K562 (cell line): ENCODE measurements around the gene RGL2. TPM values are rescaled to one million over a fixed set of nuclear protein-coding genes. Genes with fewer than 3 reads are reported as not detected.
A peak's percentile ranks its signal among the peaks of the same experiment; 100 is the strongest.

ENCODE experiments used
- DACH1 ChIP-seq: fragments of 450-650 bp; IDR thresholded peaks from 2 replicates; pipeline ENCODE4 v1.6.1; 2018; ENCODE audit not compliant: partially characterized antibody
- DIDO1 ChIP-seq: fragments of 450-650 bp; IDR thresholded peaks from 2 replicates; pipeline ENCODE4 v1.6.1; 2016; ENCODE audit warnings: low read depth, missing biosample characterization, missing genetic modification characterization
- ERF ChIP-seq: fragments of 450-650 bp; formaldehyde crosslinking; IDR thresholded peaks from 2 replicates; pipeline ENCODE4 v1.4.0; 2020; ENCODE audit warnings: mild to moderate bottlenecking, mixed read lengths
- HMG20B ChIP-seq: fragments of 250-450 bp; sonication (Bioruptor Pico); IDR thresholded peaks from 2 replicates; pipeline ENCODE4 v1.5.0; 2021; ENCODE audit warnings: mild to moderate bottlenecking
- LCOR ChIP-seq: sonication (generic); formaldehyde crosslinking; IDR thresholded peaks from 2 replicates; pipeline ENCODE4 v1.8.0; 2022; ENCODE audit warnings: mild to moderate bottlenecking, missing genetic modification reagents
- MTA2 ChIP-seq: fragments of 450-650 bp; IDR thresholded peaks from 2 replicates; pipeline ENCODE4 v1.6.1; 2016; ENCODE audit warnings: low read depth
- NR1H2 ChIP-seq: sonication (generic); formaldehyde crosslinking; IDR thresholded peaks from 2 replicates; pipeline ENCODE4 v1.4.0; 2020; ENCODE audit warnings: mild to moderate bottlenecking, missing genetic modification reagents
- POU5F1 ChIP-seq: fragments of 150-350 bp; IDR thresholded peaks from 2 replicates; pipeline ENCODE4 v1.6.1; 2014; ENCODE audit warnings: borderline replicate concordance, low read length, low read depth, mild to moderate bottlenecking; ENCODE audit not compliant: partially characterized antibody
- PRPF4 ChIP-seq: fragments of 200-400 bp; formaldehyde crosslinking; IDR thresholded peaks from one replicate; pipeline ENCODE4 v1.6.1; 2017; ENCODE audit warnings: low read length, low read depth, mild to moderate bottlenecking; ENCODE audit not compliant: insufficient read depth, poor library complexity, severe bottlenecking
- RFX5 ChIP-seq: IDR thresholded peaks from 2 replicates; pipeline ENCODE4 v1.6.1; 2011; ENCODE audit warnings: low read depth, mild to moderate bottlenecking, improper control_type of control experiment, low read length
- SIRT6 ChIP-seq: IDR thresholded peaks from one replicate; pipeline ENCODE4 v1.6.1; 2012; ENCODE audit warnings: low read depth, mild to moderate bottlenecking, control low read depth, inconsistent platforms, low read length, moderate library complexity
- SMAD2 ChIP-seq: fragments of 150-350 bp; IDR thresholded peaks from 2 replicates; pipeline ENCODE4 v1.6.1; 2014; ENCODE audit warnings: low read depth, mild to moderate bottlenecking, low read length
- SMARCA4 ChIP-seq: fragments of 450-650 bp; IDR thresholded peaks from 2 replicates; pipeline ENCODE4 v1.6.1; 2016
- SRF ChIP-seq, 2 experiments: fragments of 250-450, 450-650 bp in 1 of 2; sonication (Bioruptor Pico) in 1 of 2; sonication (generic) in 1 of 2; formaldehyde crosslinking; IDR thresholded peaks; 2 replicates each; pipeline versions ENCODE4 v1.5.0 to v1.5.1; 2020 to 2022; ENCODE audit warnings: mild to moderate bottlenecking in 1 of 2, missing genetic modification reagents in 1 of 2
- TAF7 ChIP-seq: fragments of 450-650 bp; IDR thresholded peaks from 2 replicates; pipeline ENCODE4 v1.6.1; 2016; ENCODE audit warnings: missing genetic modification characterization, missing compliant biosample characterization
- TAL1 ChIP-seq: fragments of 450-650 bp; IDR thresholded peaks from 2 replicates; pipeline ENCODE4 v1.6.1; 2016; ENCODE audit warnings: mild to moderate bottlenecking
- TCFL5 ChIP-seq: fragments of 250-450 bp; sonication (Bioruptor Pico); conservative IDR thresholded peaks from 2 replicates; pipeline ENCODE4 v1.6.1; 2021; ENCODE audit warnings: mild to moderate bottlenecking, moderate library complexity, matching md5 sums
- THRAP3 ChIP-seq: fragments of 450-650 bp; IDR thresholded peaks from 2 replicates; pipeline ENCODE4 v1.6.1; 2016; ENCODE audit warnings: mild to moderate bottlenecking, inconsistent platforms, borderline replicate concordance
- TSC22D4 ChIP-seq: fragments of 450-650 bp; IDR thresholded peaks from 2 replicates; pipeline ENCODE4 v1.6.1; 2016; ENCODE audit warnings: missing genetic modification characterization, missing biosample characterization, control low read depth
- ZNF12 ChIP-seq: sonication (generic); formaldehyde crosslinking; IDR thresholded peaks from 2 replicates; pipeline ENCODE4 v1.4.0; 2020; ENCODE audit warnings: mild to moderate bottlenecking, missing genetic modification reagents
- ZNF197 ChIP-seq: fragments of 200-800 bp; sonication (Bioruptor generic); IDR thresholded peaks from 2 replicates; pipeline ENCODE4 v1.6.1; 2016; ENCODE audit warnings: low read depth, missing genetic modification characterization, missing compliant biosample characterization
- ZNF274 ChIP-seq: IDR thresholded peaks from 2 replicates; pipeline ENCODE4 v1.6.1; 2011; ENCODE audit warnings: low read depth, mild to moderate bottlenecking, low read length, moderate library complexity, borderline replicate concordance
- ZNF644 ChIP-seq: fragments of 200-800 bp; sonication (Bioruptor generic); IDR thresholded peaks from 2 replicates; pipeline ENCODE4 v1.6.1; 2016; ENCODE audit warnings: low read depth, missing genetic modification characterization, missing compliant biosample characterization
- ZNF707 ChIP-seq: fragments of 250-450 bp; sonication (Bioruptor Pico); conservative IDR thresholded peaks from 2 replicates; pipeline ENCODE4 v1.8.0; 2022; ENCODE audit warnings: inconsistent platforms, mild to moderate bottlenecking, moderate library complexity
- ZNF75A ChIP-seq: fragments of 450-650 bp; formaldehyde crosslinking; IDR thresholded peaks from 2 replicates; pipeline ENCODE4 v1.4.0; 2020; ENCODE audit warnings: mild to moderate bottlenecking
- ZNF766 ChIP-seq: fragments of 200-800 bp; sonication (Bioruptor generic); conservative IDR thresholded peaks from 2 replicates; pipeline ENCODE4 v1.6.1; 2016; ENCODE audit warnings: missing genetic modification characterization, missing compliant biosample characterization
- polyA plus RNA-seq, 8 experiments: library from polyadenylated mRNA; depleted of rRNA in 4 of 8; stranded (reverse) in 5 of 8; unstranded in 3 of 8; fragments of >200 nt; fragmentation: Nextera tagmentation in 2 of 8; fragmentation: Illumina TruSeq in 1 of 8; extraction: Ambion mirVana in 2 of 8; extraction: Trizol in 1 of 8; gene quantifications; 2 replicates each; pipeline versions ENCODE4 v1.2.1 to v1.2.3, GENCODE V29; 2011 to 2014; ENCODE audit warnings: inconsistent platforms in 1 of 8, missing spikeins in 1 of 8
- total RNA-seq, 7 experiments: library from RNA; depleted of rRNA in 6 of 7; stranded (reverse); fragments of >200 nt in 6 of 7; fragmentation: Illumina TruSeq in 2 of 7; extraction: Trizol in 2 of 7; gene quantifications; 2 replicates each; pipeline versions ENCODE4 v1.2.1 to v1.2.3, GENCODE V29; 2011 to 2021; ENCODE audit warnings: low replicate concordance in 1 of 7
- TF ChIP-seq, protein P1 (sequence below): sonication (generic); formaldehyde crosslinking; IDR thresholded peaks from 2 replicates; pipeline ENCODE4 v1.8.0; 2023; ENCODE audit warnings: mild to moderate bottlenecking, missing genetic modification reagents
- TF ChIP-seq, protein P2 (sequence below): sonication (generic); formaldehyde crosslinking; IDR thresholded peaks from 2 replicates; pipeline ENCODE4 v1.8.1; 2023; ENCODE audit warnings: mild to moderate bottlenecking, missing genetic modification reagents

Gene RGL2
- total and polyA plus RNA-seq, 9 of the 15 experiments (the other 6 are each of a cell fraction or from before 2014, with no cell fraction given), result 1.8 to 57.1 (median 19.5) TPM

DNA sequence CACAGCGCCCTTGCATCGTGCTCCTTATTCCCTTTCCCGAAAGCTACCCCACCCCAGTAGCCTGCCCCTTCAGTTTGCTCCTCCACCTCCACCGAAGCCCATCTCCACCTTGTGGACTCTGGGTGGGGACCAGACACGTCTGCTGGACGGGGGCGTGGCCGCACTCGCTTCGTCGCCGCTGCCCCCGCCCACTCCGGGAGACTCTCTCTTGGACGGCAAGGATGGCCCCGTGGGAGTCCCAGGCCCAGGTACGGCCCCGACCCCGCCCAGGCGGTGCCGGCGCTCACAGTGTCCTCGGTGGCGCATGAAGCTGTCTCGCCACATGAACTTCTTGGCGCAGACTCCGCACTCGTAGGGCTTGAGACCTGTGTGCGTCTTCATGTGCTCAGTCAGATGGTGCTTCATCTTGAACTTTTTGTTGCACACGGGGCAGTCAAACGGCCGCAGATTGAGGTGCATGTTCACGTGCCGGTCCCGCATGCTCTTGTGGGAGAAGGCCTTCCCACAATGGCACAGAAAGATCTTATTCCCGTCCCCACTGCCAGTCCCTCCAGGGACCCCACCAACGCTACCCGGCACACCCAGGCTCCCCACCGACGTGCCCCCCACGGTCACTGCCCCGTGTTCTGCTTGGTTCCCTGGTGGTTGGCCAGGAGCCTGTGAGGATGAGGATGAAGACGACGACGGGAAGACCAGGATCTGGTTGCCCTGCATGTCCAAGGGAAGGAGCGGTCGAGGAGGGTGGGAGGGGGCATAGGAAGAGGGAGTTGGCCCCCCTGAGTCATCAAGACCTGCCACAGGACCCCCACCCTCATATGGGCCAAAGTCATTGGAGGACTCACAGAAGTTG is 16.4 kb upstream of the RGL2 start (continued):
- TF ChIP-seq, protein P1, sequence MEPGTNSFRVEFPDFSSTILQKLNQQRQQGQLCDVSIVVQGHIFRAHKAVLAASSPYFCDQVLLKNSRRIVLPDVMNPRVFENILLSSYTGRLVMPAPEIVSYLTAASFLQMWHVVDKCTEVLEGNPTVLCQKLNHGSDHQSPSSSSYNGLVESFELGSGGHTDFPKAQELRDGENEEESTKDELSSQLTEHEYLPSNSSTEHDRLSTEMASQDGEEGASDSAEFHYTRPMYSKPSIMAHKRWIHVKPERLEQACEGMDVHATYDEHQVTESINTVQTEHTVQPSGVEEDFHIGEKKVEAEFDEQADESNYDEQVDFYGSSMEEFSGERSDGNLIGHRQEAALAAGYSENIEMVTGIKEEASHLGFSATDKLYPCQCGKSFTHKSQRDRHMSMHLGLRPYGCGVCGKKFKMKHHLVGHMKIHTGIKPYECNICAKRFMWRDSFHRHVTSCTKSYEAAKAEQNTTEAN (CRISPR knock-in tag), result no peak
- TF ChIP-seq SIRT6 (no peak), TCFL5 (CRISPR knock-in tag) (no peak), ZNF274 (no peak), ZNF75A (no peak), RFX5 (no peak), TSC22D4 (no peak), POU5F1 (no peak), ZNF197 (CRISPR knock-in tag) (no peak), LCOR (CRISPR knock-in tag) (no peak), MTA2 (no peak), SMARCA4 (no peak), HMG20B (CRISPR knock-in tag) (no peak), SRF (CRISPR knock-in tag; IDR thresholded peaks at IDR 0.05) (0 out of 4 replicates have a peak, but pooled peaks of 1 of the 2 experiments have one; percentile 38), DACH1 (no peak), PRPF4 (no peak), SMAD2 (no peak), ZNF12 (CRISPR knock-in tag) (no peak), ZNF707 (CRISPR knock-in tag) (no peak), NR1H2 (no peak), TAF7 (tag) (no peak), ZNF766 (CRISPR knock-in tag) (no peak), DIDO1 (tag) (no peak), THRAP3 (no peak), TAL1 (no peak), ZNF644 (no peak), ERF (CRISPR knock-in tag) (no peak)
- TF ChIP-seq, protein P2, sequence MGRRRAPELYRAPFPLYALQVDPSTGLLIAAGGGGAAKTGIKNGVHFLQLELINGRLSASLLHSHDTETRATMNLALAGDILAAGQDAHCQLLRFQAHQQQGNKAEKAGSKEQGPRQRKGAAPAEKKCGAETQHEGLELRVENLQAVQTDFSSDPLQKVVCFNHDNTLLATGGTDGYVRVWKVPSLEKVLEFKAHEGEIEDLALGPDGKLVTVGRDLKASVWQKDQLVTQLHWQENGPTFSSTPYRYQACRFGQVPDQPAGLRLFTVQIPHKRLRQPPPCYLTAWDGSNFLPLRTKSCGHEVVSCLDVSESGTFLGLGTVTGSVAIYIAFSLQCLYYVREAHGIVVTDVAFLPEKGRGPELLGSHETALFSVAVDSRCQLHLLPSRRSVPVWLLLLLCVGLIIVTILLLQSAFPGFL (CRISPR knock-in tag), result no peak
